GM18508 (cell line): ENCODE data around the gene DCUN1D2.
"Not testable (repeated sequence)": the region's sequence is repeated elsewhere in the genome, so short reads cannot be mapped to it uniquely, and the experiment has no call there.

Source experiments
- ATAC-seq: cut with Tn5 transposase; IDR thresholded peaks from one replicate; pipeline ENCODE4 v1.9.1; 2021; ENCODE audit warnings: moderate number of reproducible peaks; ENCODE audit not compliant: insufficient read depth, unreplicated experiment

Gene DCUN1D2

DNA sequence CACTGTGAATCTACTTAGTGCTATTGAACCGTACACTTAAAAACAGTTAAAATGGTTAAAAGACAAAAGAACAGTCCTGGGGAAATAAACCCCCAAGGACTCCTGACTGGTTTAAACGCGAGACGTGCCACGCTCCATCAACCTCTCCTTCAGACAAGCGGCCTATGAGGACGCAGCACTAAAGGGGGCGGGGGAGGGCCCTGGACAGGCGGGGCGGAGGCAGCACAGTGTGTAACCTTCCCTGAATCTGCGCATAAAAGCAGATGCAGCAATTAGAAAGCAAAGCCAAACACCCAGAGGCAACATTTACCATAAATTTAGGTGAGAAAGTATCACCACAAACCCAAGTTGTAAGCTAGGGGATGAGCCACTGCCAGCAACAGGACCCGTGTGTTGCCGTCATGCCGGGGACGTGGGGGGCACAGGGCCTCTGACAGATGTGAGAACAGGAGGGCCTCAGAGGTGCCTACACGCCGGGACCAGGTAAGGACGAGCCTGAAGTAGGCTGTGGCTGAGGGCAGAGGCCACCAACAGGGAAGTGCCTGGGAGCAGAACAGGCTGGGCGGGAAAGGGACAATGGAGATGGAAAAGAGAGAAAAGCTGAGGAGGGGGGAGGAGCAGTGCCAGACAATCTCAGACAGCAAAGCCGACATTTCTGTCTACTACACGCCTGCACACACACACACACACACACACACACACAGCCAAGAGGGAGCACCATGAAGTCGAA is 21.9 kb downstream of the DCUN1D2 start:
- no peak for ATAC-seq

DNA sequence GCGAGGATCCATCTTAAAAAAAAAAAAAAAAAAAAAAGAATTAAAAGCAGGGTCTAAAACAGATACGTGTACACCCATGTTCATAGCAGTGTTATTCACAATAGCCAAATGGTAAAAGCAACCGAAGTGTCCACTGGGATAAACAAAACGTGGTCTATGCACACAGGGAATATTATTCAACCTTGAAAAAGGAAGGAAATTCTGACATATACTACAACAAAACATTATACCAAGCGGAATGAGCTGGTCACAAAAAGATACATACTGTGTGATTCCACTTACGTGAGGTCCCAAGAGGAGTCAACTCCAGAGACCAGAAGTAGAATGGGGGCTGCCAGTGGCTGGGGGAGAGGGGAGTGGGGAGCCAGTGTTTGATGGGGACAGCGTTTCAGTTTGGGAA is 22.5 kb downstream of the DCUN1D2 start:
- ATAC-seq: no peak

DNA sequence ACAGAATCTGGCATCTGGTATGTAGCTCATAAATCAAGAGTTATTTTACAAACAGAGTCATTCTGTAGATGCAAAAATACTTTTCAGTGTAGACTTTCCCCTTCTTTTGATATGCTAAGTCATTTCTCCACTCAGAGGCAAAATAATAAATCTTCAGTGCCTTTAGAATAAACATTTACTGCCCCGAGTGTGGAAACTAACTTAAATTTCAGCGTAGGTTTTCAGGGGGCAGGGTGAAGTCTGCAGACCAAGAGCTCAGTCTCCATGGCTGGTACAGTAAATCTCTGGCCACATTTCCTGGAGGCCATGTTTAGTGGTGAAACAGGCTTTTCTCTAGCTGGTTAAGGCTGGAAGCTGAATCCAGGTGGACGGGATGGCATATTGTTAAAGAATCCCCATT is 24.1 kb downstream of the DCUN1D2 start:
- ATAC-seq: no peak

DNA sequence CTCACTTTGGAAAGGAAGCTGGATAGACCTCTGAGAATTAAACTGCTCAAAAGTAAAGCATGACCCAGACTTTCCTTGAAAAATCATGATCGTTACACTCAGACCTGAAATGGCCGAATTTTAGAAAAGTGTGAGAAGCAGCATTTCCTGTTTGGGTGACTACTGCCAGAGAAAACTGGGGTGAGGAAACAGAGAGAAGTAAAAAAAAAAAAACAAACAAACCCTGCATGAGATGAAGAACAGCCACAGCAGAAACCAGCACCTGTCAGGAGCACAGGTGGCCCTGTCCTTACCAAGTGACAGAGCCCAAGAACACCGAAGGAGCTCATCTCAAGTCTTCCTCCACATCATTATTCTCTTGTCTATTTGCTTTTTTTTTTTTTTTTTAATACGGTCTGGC is 25.2 kb downstream of the DCUN1D2 start:
- ATAC-seq: no peak

GRCh38 chr13:113464476-113464875 is 26.0 kb downstream of the DCUN1D2 start:
- ATAC-seq: no peak

DNA sequence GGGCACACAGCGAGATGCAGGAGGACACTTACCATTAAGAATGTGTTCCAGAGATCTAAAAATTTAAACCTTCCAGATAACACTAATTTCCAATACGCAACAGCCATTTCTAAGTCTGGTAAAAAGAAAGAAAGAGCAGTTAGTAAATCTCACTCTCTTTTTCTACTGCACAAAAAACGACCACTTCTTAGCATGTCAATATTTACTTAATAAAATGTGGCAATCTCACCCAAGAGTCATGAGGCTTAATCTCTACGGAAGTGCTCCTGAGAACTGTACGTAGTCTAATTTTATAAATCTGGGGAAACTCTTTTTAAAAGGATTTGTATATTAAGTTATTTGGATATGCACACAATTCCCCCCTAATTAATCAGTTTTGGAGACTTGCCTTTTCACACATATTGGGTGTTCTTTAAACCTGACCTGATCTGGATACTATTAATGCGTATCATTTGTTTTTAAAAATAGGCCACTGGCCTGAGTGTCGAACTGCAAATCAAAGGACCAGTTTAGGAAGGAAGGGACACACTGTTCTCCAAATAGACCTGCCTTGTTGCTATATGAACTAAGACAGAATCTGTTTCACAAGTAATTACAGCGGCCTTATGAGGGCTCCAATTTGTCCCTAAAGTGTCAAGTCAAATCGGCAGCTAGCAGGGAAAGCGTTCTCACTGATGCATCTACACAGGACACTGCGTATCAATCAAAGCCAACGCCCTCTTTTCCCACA is 29.3 kb downstream of the DCUN1D2 start:
- no peak for ATAC-seq

DNA sequence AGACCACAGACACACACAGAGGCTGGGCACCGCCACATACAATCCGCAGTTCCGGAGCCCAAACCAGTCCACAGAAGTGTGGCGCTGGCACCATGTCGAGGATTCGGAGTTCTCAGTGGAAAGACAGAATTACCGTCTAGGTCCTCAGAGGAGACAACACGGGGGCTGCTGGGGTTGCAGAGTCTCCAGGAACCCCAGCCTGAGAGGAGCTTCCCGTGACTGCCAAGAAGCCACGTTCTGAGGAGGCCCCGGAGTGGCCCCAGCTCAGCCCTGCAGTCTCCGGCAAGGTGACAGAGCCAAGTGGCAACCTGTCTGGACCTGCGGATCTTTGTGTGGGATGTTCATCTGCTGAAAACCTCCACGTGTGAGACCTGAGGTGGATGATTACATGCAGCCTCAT is 29.9 kb downstream of the DCUN1D2 start:
- ATAC-seq: no peak

DNA sequence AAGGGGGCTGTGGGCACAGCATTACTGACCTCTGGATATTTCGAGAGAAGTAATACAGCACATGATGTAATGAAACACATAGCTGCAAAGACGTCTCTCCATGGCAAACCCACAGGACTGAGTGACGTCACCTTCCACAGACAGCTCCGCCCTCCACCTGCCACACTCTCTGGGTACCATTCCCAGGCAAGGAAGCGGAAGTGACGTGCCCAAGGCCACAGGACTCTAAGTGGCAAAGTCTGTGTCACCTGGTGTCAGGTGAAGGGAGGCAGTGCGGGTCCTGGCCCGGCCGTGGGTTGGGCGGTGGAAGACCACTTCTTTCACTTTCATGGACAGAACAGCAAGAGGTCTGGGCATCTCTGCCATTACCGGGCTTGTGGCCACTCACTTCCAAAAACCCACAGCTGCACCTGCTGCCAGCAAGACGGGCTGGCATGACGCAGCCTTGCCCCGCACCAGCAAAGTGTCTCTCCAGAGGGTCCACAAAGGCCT is 30.4 kb downstream of the DCUN1D2 start:
- no peak for ATAC-seq

GRCh38 chr13:113458253-113459065 is 32.1 kb downstream of the DCUN1D2 start:
- no peak for ATAC-seq

GRCh38 chr13:113457510-113457909 is 33.0 kb downstream of the DCUN1D2 start:
- ATAC-seq: no peak

DNA sequence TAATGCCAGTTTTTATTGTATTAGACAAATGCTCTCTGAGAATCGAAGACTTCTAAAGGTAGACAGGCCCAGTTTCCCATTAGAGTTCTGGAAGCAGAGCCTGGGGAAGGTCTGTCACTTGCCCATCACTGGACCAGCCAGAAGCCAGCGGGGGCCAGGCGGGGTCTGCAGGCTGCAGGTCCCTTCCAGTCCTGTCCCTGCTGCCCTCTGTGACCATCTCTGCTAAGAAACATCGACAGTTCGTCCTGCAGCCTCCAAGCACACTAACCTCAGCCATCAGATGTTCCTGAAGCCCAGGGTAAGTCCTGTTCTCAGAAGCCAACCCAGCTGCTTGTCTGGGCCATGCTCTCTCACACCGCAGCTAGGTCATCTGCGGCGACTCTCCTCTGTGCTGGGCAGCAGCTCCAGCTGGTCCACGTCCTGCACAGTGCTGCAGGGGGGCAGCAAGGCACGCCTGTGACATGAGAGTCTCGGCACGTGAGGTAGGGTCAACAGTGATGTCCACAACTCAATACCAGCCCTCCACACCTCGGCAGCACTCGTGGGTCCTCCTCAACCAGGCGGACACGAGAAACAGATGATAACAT is 34.3 kb downstream of the DCUN1D2 start:
- no peak for ATAC-seq

- no peak for ATAC-seq
Observed at GRCh38 chr13:113455384-113455783, 35.1 kb downstream of the DCUN1D2 start.

DNA sequence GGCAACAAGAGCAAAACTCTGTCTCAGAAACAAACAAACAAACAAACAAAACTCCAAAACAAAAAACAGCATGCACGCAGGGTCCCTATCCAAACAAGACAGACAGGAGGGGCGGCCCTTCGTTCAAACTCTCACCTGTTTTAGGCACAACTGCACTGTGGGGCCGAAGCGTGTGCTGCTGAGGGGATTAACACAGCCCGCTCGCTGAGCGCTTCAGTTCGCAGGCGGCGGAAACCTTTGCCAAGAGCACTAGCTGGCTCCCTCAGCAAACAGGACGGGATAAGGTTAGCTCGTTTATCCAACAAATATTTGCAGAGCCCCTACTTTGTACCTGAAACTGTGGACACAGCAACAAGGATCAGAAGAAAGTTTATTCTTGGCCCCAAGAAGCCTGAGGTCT is 35.6 kb downstream of the DCUN1D2 start:
- ATAC-seq: no peak

DNA sequence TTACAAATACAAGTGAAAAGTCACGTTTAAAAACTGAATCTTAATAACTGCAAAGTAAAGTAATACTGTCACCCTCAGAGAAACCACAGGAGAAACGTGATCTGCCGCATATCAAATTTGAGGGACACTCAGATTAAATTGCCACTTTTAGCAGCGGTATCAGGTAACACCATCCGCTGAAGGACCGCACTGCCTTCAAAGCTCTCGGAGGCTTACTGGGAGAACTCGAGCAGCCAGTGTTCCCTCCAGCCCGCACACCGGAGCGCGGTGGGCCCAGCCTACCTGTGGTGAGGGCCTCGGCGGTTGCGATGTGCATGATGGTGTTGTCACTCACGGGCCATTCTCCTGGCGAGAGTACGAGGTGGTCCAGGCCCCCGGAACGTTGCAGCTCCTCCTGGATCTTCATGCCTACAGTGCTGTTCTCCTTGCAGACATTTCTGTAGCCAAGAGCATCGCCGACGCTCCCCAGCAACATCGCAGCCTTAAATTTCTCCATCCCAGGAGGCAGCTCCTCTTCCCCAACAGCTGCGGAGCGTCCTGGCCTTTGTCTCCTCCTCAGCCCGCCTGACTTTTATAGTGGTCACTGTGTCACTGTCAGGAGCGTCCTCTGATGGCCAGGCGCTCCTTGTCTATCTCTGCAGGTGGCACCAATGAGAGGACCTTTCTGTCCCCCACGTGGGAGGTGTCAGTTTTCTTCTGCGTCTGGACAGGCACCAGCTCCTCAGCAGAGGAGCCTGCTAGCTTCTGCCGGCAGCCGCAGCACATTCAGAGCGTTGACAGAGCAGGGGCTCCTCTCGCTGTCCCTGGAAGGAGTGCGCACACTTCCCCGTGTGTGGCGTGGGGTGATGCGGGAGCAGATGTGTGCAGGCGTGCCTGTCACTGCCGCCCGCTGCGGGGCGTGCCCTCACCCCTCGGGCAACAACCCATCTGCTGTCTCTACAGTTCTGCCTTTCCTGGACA is 37.3 kb downstream of the DCUN1D2 start, which contains the start of gene ADPRHL1:
Gene ADPRHL1, minus strand, starts transcription at position 547 of the 960 bp plus-strand sequence. Its CDS starts 51 bp downstream, at position 496.
- no peak for ATAC-seq

GRCh38 chr13:113452466-113452865 is 38.0 kb downstream of the DCUN1D2 start:
- ATAC-seq: no peak

- no peak for ATAC-seq
Observed at GRCh38 chr13:113451951-113452421, 38.5 kb downstream of the DCUN1D2 start.

GRCh38 chr13:113450861-113451620 is 39.5 kb downstream of the DCUN1D2 start:
- not testable (repeated sequence) for ATAC-seq

DNA sequence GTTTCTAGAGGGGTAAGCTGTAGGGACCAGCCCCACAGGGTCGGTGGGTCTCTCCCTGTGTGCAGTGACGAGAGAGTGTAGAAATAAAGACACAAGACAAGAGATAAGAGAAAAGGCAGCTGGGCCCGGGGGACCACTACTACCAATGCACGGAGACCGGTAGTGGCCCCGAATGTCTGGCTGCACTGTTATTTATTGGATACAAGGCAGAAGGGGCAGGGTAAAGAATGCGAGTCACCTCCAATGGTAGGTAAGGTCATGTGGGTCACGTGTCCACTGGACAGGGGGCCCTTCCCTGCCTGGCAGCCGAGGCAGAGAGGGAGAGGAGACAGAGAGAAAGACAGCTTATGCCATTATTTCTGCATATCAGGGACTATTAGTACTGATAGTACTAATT is 40.2 kb downstream of the DCUN1D2 start:
- ATAC-seq: not testable (repeated sequence)
